GM18870 (cell line): ENCODE data around the gene KLHL18.
"Not testable (repeated sequence)": the region's sequence is repeated elsewhere in the genome, so short reads cannot be mapped to it uniquely, and the experiment has no call there.

Experiments
- ATAC-seq: cut with Tn5 transposase; IDR thresholded peaks from one replicate; pipeline ENCODE4 v1.9.1; 2021; ENCODE audit warnings: moderate library complexity; ENCODE audit not compliant: unreplicated experiment

The KLHL18 gene

GRCh38 chr3:47282424-47283192 is at the start of gene KLHL18, which contains the start of gene KIF9:
Gene KLHL18 (plus strand): TSS chr3:47282944. CDS start chr3:47282966, 22 bp downstream.
Gene KIF9 (minus strand): TSS chr3:47282799. CDS start chr3:47277374, 5,425 bp downstream.
- ATAC-seq: peak; percentile 70

GRCh38 chr3:47238017-47238416 is 44.7 kb upstream of the KLHL18 start:
- ATAC-seq: no peak

DNA sequence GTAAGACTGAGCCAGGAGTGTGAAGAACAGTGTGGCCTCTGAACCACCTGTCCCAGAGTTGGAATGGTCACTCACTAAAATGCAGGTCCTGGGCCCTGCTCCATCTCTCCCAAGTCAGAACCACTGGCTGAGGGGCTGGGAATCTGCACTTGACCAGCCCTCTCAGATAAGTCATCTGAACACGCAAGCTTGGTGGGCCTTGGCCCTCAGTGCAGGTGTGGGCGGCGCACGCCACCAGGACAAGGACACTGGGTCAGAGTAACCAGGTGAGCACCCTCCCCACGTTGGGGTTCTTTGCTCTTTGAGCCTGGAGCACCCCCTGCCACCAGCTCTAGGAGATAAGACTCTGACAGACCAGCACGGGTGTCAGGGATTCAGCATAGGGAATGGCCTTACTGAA is 42.8 kb upstream of the KLHL18 start:
- no peak for ATAC-seq

DNA sequence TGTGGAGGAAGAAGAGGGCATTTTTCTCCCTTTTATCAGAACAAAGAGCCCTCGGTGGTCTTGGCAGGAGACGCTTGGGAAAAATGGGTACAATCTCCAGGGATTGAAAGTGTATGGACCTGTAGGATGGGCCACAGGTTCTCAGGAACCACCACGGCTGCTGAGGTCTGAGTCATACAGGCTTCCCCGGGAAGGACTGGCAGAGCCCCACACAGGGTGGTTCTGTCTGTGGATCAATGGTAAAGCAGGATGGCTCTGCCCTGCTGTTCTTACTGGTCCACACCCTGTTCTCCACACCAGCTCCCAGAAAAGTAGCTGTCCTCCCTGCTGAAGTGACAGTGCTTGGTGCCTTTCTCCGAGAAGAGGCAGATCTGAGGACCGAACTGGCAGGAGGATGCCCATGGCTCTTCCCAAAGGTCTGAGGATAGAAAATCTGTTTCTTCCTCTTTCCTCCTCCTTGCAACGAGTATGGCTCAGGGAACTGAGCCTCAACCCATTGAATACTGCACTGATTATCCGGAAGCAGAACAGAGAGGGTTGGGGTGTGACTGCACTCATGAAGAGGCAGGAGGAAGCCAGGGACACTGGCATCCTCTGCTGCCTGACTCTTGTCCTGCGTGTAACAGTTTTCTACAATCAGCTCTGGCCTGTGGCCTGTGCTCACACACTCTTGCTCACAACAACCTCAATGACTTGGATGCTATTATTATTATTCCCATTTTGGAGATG is 39.2 kb upstream of the KLHL18 start:
- ATAC-seq: no peak

DNA sequence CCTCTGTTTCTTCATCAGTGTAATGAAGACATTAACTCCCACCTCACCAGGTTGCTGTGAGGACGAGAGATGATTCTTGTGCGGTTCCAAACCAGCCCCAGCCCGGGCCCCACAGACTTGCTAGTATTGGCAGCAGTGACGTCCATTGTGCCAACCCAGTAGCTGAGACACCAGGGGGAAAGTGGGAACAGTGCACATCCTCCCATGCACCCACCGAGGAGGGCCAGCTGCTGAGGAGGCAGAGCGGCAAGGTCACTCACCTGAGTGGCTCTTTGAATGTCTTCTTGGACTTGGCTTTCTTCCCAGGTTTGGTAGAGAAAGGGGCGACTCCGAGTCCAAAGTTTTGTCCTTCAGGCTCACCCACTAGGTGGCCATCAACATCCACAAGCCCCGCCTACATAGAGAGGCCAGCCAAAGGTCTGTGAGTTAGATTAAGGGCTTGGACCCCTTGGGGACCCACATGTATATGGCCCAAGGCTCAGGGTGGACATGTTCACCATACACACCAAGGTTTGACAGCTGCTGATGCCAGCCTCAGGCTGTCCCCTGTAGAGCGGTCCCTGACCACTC is 38.1 kb upstream of the KLHL18 start:
- no peak for ATAC-seq

GRCh38 chr3:47245271-47245670 is 37.5 kb upstream of the KLHL18 start:
- no peak for ATAC-seq

DNA sequence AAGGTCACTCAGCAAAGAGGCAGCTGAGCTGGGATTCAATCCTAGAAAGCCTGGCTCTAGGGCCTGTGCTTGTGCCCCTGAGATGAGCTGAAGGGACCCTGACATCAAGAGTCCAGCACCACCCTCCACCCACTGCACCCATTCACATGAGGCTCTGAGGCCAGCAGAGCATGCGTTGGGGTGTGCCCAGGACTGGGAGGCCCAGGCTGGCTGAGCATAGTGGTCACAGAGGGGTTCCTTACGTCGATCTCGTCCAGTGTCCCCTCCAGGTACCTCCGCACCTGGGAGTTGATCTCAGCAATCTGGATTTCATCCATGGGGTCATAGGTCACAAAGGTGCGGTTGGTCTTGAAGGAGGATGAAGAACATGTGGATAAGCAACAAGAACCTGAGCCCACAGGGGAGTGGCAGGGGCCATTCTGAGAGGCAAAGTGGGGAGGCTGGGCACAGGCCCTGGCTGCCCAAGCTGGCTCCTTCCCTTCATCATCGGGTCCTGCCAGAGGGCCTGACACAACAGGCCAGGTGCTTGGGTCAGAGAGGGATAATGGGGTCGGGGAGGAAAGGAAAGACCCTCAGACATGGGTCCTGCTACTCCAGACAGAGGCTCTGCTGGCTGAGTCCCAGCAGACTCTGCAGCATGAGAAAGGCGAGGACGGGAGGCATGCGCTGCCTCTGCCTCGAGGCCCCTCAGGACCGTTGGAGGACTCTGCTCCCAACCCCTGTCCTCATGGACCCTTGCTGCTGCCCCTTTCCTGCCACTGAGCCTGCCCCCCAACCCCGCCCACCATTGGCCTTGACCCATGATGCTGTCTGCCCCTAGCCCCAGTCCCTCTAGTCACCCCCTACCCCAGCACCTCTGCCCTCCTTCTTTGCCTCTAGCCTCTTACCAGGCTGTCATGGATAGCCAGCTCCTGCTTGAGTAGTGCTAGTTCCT is 35.3 kb upstream of the KLHL18 start:
- no peak for ATAC-seq

- ATAC-seq: no peak
Observed at GRCh38 chr3:47250309-47251060, 32.3 kb upstream of the KLHL18 start.

DNA sequence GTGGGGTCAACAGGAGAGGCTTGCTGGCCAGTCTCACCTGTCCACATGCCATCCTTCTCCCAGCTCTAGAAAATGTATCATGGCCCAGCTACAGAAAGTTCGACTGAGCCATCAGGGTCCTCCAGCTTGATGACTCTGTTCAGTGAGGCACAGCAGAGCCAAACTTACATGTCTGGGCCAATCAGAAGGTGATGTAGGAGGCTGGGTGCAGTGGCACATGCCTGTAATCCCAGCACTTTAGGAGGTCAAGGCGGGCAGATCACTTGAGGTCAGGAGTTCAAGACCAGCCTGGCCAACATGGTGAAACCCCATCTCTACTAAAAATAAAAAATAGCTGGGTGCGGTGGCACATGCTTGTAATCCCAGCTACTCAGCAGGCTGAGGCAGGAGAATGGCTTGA is 31.7 kb upstream of the KLHL18 start:
- ATAC-seq: not testable (repeated sequence)

- ATAC-seq: no peak
Observed at GRCh38 chr3:47251689-47252088, 31.1 kb upstream of the KLHL18 start.

DNA sequence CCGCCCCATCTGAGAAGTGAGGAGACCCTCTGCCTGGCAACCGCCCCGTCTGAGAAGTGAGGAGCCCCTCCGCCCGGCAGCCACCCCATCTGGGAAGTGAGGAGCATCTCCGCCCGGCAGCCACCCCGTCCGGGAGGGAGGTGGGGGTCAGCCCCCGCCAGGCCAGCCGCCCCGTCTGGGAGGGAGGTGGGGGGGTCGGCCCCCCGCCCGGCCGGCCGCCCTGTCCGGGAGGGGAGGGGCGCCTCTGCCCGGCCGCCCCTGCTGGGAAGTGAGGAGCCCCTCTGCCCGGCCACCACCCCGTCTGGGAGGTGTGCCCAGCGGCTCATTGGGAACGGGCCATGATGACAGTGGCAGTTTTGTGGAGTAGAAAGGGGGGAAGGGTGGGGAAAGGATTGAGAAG is 26.4 kb upstream of the KLHL18 start:
- not testable (repeated sequence) for ATAC-seq

- ATAC-seq: no peak
Observed at GRCh38 chr3:47259114-47259513, 23.6 kb upstream of the KLHL18 start.

GRCh38 chr3:47260605-47261004 is 22.1 kb upstream of the KLHL18 start:
- no peak for ATAC-seq

DNA sequence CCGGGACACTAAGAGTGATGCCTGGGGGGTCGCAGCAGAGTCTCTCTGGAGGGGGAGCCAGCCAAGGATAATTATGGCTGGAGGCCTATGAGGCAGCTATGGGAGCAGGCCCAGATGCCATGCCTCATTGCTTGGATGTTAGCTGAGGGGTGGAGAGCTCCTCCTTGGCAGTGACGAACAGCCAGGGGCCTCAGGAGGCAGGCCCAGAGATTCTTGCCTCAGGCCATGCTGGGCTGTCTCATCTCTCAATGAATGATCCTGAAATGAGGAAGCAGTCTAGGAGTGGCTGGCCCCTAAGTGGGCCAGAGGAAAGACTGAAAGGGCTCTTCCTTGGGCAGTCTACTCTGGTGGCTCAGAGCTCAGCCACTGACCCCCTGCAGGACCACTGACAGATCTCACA is 21.4 kb upstream of the KLHL18 start:
- ATAC-seq: no peak

DNA sequence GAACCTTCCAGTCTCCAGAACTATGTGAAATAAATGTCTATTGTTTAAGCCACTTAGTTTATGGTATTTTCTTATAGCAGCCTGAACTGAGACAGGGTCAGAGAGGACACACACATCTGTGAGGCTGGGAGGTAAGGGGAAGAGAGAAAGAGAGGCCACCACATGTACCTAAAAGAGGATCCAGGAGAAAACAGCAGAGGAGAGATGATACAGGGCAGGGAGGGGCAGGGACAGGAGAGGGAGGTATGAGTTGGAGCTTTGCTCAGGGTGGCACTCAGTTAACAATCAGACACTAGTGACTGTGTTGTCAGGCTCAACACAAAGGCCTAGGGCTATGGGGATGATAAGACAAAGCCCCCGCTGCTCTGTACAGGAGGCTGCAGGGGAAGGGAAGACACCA is 17.7 kb upstream of the KLHL18 start:
- no peak for ATAC-seq

DNA sequence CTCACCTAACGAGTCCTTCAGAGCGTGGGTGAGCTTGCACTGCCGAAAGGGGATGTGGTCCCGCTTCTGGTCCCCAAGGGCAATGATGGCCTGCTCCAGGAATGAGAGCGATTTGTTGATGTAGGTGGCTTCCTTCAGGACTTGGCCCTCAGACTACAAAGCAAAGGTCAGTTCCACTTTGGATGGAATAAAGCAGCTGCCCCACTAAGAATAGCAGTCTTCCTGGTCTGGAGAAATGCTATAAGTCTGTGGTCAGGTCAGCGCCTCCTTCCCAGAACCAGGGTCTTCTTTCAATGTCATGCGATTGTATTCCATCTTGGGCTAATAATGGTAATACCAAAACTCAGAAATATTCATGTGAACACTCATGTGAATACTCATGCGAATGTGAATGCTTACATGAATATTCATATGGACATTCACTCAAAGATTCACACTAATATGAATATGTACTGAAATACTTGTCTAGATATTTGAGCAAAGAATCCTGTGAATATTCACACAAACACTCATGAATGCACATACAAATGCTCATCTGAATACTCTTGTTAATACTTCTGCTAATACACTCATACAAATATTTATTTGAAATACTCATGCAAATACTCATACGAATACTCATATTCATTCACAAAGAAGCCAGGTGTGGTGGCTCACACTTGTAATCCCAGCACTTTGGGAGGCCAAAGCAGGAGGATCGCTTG is 16.9 kb upstream of the KLHL18 start:
- no peak for ATAC-seq

- ATAC-seq: no peak
Observed at GRCh38 chr3:47266709-47267489, 15.8 kb upstream of the KLHL18 start.

DNA sequence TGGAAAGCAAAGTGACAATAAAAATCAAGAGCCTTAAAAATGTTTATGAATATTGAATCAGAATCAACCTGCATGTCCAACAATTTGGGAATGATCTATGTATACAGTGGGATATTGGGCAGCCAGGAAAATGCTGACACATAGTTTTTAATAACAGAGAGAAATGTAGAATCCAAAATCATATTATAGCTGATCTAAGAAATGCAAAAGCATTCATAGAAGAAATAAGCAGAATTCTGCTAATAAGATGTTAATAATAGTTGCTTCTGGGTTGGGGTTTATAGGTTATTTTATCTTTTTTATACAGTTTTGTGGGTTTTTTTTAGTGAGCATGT is 15.3 kb upstream of the KLHL18 start:
- no peak for ATAC-seq

GRCh38 chr3:47270526-47270925 is 12.2 kb upstream of the KLHL18 start:
- no peak for ATAC-seq
